ENCODE measurements around the gene AP4M1.
A peak's percentile ranks its signal among the peaks of the same experiment; 100 is the strongest.
"Not testable (repeated sequence)": the region's sequence is repeated elsewhere in the genome, so short reads cannot be mapped to it uniquely, and the experiment has no call there.

AP4M1 gene

DNA sequence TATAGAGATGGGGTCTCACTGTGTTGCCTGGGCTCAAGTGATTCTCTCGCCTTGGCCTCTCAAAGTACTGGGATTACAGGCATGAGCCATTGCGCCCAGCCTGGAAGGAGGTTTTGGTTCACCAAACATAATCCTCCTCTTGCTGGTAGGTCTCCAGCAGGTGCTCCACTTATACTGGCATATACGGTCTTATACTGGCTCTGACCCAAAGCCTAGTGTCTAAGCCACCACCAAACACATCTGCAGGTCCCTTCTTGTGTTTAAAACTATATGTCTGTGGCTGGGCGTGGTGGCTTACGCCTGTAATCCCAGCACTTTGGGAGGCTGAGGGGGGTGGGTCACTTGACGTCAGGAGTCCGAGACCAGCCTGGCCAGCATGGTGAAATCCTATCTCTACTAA is 30.7 kb downstream of the AP4M1 start:
- DNase-seq (ENCODE audit: low spot score): no peak

DNA sequence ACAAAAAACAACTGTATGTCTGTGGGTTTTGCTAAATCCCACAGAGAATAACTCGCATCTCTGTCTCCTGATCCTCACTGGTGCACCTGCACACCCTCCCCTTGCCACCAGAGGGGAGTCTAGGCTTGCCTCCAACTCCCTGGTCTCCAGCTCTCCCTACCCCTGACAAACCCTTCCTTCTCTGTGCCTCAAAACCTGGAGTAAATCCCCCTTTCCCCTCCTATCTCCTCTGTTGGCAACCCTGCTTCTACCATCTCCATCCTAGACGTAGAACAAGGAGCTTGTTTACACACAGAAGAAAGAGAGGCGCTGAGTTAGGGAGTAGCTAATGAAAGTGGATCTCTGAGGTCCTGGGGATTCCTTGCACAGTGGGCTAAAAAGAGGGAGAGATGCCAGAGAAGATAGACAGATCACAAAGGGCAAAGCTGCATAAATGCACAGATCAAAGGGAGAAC is 31.3 kb downstream of the AP4M1 start:
- DNase-seq (ENCODE audit: low spot score): peak; percentile 80

GRCh38 chr7:100137851-100138760 is 36.7 kb downstream of the AP4M1 start:
- DNase-seq (ENCODE audit: low spot score): no peak

- DNase-seq (ENCODE audit: low spot score): no peak
Observed at GRCh38 chr7:100141555-100141949, 40.1 kb downstream of the AP4M1 start.

DNA sequence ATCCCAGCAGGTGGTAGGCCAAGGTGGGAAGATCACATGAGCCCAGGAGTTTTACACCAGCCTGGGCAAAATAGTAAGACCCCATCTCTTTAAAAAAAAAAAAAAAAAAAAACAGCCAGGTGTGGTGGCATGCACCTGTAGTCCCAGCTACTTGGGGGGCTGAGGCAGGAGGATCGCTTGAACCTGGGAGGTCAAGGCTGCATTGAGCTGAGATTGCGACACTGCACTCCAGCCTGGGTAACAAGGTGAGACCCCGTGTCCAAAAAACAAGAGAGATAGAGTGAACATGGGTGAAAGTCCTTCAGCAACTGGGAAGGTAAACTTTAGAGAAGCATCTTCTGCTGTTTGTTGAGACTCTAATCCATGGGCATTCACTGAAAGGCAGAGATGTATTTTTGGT is 41.0 kb downstream of the AP4M1 start:
- no peak for DNase-seq (ENCODE audit: low spot score)

- not testable (repeated sequence) for DNase-seq (ENCODE audit: low spot score)
Observed at GRCh38 chr7:100146350-100146749, 44.9 kb downstream of the AP4M1 start.

DNA sequence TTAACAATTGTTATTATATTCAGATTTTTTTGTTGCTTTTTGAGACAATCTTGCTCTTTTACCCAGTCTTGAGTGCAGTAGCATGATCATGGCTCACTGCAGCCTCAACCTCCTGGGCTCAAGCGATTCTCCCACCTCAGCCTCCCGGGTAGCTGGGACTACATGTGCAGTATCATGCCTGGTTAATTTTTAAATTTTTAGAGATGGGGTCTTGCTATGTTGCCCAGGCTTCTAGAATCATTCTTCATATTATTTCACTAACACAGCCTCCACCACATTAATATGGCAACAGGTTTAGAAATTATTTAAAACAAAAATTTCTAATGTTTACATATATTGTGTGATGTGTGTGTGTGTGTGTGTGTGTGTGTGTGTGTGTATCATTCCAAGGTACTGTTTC is 45.8 kb downstream of the AP4M1 start:
- no peak for DNase-seq (ENCODE audit: low spot score)

GRCh38 chr7:100148225-100148558 is 46.7 kb downstream of the AP4M1 start:
- no peak for DNase-seq (ENCODE audit: low spot score)

DNA sequence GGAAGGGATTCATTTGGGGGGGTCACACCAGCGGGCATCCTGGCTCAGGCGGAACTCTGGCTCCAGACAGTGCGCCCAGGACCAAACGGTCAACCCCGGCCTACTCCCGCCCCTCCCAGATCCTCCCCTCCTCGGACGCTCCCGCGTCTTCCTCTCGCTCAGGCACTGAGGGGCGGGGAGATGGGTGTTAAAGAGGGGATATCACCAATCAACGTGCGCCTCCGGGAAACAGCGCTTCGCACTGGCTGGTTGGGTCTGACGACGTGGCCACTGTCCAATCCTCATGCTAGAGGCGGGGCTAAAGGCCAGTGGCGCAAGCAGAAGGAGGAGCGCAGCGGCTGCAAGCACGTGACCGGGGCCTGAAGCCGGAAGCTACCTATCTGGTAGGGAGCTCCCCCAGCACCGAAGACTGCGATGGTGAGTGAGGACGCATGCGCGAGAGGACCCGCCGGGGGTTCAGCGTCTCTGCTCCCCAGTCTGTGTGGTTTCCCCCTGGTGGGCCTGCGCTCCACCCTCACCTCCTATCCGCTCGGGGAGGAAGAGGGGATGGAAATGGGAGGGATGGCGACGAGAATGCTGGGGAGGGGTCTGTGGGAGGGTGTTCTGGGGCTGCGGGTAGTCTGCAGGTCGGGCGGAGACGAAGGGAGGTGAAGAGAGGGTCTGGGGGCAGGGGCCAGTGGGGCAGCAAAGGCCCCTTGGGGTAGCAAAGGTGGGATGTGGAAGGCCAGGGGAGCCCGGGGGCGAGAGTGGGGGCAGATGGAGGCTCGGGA is 47.3 kb downstream of the AP4M1 start, which contains the start of gene LAMTOR4:
Gene LAMTOR4 (plus strand): TSS at position 360 of the 770 bp plus-strand sequence. CDS start 55 bp downstream, at position 415.
- DNase-seq (ENCODE audit: low spot score): peak; percentile 100

DNA sequence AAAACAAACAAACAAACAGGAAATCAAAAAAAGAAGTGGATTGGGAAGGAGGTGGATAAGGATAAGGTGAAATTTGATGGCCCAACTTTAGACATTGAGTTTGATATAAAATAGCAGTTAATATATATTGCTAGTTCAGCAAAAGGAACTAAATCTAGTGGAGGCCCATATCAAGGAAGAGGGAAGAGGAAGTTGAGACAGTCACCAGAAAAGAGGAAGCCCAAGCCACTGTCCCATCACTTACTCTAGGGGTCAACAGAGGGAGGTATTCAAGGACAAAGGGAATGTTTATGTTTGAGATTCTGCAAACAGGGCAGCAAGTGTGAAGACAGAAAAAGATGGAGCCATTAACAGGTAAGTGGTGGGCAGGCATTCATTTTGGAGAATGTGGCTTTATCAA is 51.0 kb downstream of the AP4M1 start:
- no peak for DNase-seq (ENCODE audit: low spot score)

DNA sequence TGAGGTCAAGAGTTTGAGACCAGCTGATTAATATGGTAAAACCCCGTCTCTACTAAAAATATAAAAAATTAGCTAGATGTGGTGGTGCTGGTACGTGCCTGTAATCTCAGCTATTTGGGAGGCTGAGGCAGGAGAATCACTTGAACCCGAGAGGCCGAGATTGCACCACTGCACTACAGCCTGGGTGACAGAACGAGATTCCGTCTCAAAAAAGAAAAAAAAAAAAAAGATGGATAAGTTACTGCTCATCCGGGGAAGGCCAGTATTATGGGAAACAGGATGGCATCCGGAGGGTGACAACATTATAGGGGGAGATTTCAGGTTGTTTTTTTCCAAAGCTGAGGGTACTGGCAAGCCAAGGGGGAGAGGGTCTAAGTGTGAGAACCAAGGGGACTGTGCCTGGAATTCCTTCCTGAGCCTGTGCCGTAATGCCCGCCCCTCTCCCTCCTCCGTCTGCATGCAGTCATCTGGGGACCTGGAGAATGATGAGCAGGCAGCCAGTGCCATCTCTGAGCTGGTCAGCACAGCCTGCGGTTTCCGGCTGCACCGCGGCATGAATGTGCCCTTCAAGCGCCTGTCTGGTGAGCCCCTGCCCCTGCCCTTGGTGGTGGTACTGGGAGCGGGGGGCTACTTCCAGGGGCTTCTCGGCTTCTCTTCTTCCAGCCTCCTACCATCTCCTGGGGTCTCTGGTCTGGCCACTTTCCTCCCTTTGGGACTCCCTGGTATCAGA is 51.7 kb downstream of the AP4M1 start:
- DNase-seq (ENCODE audit: low spot score): no peak

DNA sequence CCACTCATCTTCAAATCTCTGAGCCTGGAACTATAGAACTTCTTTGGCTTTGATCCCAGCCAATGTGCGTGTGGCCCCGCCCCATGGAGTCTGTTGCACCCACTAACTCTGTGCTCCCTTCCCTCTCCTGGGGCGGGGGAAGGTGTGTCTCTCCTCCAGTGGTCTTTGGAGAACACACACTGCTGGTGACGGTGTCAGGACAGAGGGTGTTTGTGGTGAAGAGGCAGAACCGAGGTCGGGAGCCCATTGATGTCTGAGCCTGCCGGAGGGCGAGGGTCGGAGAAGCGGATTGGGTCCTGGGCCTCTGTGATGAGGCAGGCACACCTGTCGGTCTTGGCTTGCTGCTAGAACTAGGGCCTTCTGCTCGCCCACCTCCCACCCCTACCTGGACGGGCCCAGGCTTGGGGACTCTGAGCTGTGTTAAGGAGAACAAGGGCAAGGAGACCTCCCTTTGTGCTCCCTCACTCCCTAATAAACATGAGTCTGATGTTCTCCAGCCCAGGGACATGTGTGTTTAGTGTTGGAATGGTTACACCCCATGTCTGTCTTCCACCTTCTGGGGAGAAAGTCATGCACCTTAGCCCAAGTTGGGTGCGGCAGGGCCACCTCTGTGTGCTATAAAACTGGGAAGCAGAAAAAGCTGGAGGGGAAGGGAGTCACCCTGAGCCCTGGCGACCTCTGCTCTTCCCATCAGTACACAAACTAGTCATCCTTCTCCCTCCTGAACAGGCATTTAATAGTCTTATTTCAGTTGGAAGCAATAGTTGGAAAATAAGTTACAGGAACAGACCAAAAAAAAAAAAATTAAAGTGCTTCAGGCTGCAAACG is 52.5 kb downstream of the AP4M1 start:
- DNase-seq (ENCODE audit: low spot score): no peak

DNA sequence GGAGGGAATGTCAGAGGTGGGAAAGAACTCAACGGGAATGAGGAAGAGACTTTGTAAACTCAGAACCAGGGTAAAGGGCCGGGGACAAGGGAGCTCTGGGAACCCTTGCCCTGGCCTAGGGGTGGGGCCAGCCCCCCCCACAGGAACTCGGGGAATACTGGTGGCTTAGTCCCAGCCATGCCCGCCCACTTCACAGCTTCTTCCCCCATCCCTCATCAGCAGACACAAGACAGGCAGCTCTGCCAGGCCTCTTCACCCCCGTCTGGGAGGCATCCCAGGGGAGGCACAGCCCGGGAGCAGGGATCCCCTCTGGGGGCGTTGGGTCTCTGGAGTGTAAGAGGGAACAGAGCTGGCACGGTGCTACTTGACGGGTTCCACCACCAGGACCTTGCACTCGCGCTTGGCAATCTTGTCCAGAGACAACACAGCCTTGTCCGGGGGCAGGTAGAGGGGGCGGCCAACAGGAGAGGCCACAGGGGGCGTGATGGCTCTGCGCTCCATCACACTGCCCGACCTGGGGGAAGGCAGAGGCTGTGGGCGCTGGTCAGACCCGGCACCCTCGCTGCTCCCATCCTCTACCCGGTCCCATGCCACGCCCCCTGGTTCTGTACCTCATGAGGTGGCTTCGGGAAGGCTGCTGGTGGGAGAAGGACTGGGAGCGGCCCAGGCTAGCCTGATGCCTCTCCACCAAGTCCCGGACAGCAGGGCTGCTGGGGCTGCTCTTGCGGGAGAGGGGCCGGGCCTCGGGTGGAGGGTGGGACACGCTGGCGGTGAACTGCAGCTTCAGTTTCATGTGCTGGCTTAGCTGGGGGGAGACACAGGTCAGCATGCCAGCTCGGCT is 53.4 kb downstream of the AP4M1 start:
- DNase-seq (ENCODE audit: low spot score): no peak

DNA sequence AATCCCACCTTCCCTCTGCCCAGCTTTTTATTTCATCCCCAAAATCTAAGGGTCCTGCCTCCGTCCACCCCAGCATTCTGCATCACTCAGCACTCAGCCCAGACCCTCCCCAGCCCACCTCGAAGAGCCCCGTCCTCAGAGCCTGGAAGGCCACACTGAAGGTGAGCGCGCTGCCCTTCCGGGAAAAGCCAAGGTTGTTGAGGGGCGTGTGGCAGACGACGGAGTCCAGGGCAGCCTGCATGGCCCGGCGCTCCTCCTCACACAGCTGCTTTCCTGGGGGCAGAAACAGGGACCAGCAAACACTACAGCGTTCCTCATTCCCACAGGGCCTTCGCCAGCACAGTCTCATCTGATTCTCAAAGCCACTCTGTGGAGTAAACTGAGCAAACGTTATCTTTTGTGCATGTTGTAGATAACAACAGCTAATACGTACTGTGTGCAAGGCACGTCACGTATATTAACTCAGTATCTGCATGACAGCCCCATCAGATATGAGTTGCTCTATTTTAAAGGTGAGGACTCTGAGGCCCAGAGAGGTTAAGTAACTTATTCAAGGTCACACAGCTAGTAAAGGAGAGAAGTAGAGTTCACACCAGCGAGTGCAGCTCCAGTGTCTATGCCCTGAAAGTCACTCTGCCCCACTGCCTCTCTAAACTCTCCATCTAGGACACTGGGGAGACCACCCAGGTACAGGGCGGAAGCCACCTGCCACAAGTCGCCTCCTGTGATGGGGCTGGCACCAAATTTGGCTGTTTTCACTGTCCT is 54.3 kb downstream of the AP4M1 start:
- no peak for DNase-seq (ENCODE audit: low spot score)

GRCh38 chr7:100156331-100157068 is 55.1 kb downstream of the AP4M1 start:
- no peak for DNase-seq (ENCODE audit: low spot score)

DNA sequence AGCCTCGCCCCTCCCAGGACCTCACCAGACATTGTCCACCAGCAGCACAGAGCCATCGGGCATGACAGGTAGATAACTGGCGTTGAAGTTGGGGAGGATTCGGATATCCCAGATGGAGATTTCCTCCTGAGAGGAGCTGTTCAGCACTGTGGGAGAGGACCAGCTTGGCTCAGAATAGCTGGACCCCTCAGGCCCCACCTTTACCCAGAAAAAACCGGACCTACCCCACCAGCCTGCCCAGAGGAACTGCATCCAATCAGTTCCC is 55.6 kb downstream of the AP4M1 start:
- no peak for DNase-seq (ENCODE audit: low spot score)

GRCh38 chr7:100157334-100158228 is 56.1 kb downstream of the AP4M1 start:
- no peak for DNase-seq (ENCODE audit: low spot score)
